NOMO-1 treated with dmso at 0.1 percent for 144 hours (cell line): ENCODE measurements around the gene MZF1.

Source experiments
- DNase-seq: peaks from one replicate; lab custom pipeline; 2025; ENCODE audit not compliant: unreplicated experiment; lab: John Stamatoyannopoulos, UW

Gene MZF1

DNA sequence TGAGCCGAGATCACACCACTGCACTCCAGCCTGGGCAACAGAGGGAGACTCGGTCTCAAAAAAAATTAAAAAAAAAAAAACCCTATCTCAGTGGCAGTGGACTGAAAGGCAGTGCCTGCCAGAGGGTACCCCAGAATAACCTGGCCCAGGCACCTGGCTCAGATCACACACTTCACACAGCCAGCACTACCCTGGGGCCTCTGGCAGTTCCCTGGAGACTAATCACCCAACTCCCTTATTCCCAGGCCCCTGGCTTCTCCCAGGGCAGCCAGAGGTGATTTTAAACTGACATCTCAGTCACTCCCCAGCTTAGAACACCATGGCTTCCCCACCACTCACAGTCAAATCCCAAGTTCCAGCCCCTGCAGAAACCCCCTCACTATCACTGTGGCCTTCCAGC lies 57.9 kb downstream of the MZF1 start:
- DNase-seq, result no peak

DNA sequence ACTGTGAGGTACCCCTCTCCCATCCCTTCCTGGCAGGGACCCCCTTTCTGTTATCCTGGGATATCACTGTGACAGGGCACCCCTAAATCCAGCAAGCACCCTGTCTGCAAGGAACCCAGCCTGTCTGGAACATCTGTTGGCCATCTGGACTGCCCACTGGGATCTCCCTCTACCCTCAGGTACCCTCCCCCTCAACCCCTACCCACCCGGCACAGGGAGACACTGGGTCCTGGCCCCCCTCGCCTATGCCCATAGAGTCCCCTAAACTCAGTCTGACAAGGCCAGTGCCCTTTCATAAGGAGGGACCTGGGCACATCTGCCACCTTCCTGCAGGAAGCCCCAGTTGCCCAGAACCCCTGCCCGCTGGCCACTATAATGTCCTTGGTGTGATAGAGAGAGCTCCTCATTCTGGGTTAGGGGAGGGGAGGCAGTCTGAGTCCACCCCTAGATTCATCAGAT lies 58.5 kb downstream of the MZF1 start:
- no peak for DNase-seq

DNA sequence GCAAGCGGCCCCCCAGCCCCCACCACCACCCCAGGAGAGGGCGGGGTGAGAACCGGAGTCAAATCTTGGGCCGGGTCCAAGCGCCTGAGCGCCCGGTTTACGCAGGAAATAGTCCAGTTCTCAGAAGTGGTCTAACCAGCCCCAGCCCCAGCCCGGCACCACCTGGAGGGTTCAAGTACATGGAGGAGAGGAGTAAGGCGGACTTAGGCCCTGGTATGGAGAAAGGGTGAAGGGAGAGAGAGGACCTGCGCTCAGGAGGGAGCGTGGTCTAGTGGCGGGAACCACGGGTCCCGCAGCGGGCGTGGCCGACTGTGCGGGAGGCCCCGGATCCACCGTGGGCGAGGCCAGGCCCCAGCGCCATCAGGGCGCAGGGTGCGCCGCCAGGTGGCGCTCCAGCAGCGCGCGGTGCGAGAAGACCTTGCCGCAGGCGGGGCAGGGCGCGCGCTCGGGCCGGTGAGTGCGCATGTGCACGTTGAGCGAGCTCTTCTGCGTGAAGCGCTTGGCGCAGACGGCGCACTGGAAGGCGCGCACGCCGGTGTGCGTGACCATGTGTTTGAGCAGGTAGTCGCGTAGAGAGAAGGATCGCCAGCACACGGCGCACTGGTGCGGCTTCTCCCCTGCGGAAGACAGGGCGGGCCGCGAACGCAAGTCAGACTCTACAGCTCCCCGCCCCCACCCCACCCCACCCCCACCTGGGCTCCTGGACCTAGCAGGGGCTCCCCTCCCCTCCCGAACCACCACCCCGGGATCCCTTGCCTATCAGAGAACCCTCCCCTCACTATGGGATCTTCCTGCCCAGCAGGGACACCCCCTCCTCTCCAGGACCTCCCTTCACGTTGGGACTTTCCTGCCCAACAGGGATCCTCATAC lies 59.2 kb downstream of the MZF1 start:
- DNase-seq, result peak; percentile 81

DNA sequence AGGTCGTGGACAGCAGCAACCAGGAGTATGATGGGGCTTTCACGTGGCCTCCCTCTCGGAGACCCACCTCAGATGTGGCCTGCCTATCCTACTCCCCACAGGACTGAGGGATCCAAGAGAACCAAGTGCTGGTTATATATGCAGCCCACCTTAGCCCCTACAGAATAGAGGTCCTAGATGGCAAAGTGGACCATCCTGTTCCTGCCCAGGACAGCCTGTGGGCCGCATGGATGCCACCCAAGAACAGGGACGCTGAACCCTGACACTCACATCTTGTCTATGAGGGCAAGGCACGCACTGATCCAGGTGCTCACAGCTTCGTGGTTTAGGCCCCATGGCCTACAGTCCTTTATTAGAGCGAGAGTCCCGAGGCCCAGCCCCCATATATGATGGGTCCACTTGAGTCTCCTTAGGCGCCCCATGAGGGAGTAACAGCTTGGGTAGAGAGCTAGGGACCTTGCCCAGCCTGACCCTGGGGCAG lies 59.9 kb downstream of the MZF1 start:
- DNase-seq, result no peak
